ENCODE data around the gene FAM81B.

- TF ChIP-seq EZH2phosphoT487 (IDR thresholded peaks at IDR 0.05; ENCODE audit: borderline replicate concordance, low read depth, low read length) (no peak), CTCF (conservative IDR thresholded peaks at IDR 0.05; ENCODE audit: low read length) (no peak)
Observed at GRCh38 chr5:95449460-95449859, 58.3 kb downstream of the FAM81B start.

Measured in OCI-LY7 (cell line).